NCI-H748 treated with DMSO at 0.1 percent for 48 hours (cell line): ENCODE data around the gene RANBP3L.

Experiments used
- DNase-seq: peaks from one replicate; lab custom pipeline; 2025; lab: John Stamatoyannopoulos, UW

The RANBP3L gene

DNA sequence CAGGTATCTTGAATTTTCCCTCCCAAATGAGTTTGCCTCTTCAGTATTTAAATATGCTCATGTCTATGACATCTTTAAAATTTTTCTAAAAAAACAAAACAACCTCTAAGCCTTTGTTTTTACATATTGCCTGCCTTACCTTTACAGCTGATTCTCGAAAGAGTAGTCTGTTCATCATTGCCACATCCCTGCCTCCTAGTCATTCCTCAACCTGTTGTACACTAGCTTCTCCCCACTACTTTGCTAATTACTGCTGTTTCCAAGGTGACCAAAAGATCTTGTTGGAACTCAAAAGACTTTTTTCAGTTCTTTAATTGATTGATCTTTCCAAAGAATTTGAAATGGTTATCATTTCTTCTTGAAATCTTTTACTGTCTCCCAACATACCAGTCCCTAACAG is 58.0 kb downstream of the RANBP3L start:
- no peak for DNase-seq

DNA sequence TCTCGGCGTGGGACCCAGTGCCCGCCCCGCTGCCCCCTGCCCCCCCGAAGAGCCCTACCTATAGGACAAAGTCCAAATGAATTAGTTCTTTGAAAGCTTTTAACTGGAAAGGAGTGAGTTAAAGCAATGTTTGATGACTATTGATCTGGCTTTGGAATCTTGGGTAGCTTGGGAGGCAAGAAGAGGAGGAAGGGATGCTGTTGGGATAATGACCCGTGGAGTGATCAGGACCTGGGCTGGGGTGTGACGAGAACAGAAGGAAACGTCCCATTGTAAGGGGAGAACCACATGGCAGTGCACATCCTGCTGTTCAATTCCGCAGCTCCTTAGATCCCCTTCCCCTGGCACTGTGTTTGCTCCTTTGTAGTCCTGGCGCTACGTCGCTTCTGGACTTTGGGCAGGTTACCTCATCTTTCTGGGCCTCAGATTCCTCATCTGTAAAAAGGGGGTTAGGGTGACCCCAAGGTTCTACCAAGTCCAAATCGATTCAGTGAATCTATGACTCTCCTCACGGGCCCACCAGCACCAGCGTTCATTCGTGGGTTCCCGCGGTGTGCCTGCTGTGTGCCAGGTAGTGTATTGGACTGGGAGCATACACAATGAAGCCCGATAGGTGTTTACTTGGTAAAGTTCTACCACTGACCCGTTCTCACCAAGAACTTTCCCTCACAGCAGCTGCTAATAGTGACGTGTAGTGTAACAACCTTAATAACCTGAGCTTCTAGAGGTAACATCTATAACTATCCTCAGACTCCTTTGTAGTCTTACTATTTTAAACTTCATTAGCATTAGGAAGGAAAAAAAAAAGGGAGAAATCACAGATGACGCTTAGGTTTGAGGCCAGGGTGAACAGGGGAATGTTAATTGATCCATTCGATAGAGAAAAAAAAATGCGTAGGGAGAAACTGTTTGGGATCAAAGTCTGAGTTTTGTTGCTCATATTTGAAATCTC is 58.9 kb downstream of the RANBP3L start:
- DNase-seq: no peak

DNA sequence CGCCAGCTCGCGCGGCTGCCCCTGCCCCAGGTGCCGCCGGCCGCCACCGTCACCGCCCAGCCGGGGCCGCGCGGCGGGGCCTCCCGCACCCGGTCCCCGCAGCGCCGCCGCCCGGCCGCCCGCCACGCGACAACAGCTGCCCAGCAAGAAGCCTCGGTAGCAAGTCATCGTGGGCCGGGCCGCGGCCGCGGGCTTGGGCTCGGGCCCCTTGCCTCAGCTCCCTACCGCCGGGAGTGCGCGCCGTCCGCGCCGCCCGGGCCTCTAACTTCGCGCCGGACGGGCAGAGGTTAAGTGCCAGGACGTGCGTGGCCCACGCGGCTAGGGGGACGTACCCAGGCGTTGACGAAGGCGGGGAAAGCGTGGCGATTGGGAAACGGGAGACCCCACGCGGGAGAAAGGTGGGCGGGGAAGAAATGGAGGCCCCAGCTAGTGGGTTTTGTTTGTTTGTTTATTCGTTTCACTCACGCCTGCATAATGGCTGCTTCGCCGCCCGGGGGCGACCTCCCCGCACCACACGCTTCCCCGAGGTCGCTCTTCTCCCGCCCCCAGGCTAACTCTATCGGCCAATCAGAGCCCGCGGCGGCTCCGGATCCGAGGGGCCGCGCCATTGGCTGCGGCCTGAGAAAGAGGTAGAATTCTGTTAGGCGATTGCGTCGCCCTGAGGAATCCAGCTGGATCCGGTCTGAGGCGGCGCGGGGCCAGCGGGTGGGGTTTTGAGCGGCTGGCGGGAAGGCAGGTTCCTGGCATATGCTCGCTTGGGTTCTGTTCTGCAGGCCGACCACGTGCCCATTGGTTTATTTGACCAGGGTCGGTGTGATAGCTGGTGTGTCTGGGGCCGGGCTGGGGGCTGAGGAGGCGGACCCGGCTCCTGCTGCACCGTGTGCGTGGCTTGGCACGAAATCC is 59.8 kb downstream of the RANBP3L start, which contains the start of gene NADK2:
TSS of gene NADK2 (minus strand) at position 295 of the 903 bp plus-strand sequence. CDS start at position 168, 127 bp downstream.
- peak; percentile 98 for DNase-seq

DNA sequence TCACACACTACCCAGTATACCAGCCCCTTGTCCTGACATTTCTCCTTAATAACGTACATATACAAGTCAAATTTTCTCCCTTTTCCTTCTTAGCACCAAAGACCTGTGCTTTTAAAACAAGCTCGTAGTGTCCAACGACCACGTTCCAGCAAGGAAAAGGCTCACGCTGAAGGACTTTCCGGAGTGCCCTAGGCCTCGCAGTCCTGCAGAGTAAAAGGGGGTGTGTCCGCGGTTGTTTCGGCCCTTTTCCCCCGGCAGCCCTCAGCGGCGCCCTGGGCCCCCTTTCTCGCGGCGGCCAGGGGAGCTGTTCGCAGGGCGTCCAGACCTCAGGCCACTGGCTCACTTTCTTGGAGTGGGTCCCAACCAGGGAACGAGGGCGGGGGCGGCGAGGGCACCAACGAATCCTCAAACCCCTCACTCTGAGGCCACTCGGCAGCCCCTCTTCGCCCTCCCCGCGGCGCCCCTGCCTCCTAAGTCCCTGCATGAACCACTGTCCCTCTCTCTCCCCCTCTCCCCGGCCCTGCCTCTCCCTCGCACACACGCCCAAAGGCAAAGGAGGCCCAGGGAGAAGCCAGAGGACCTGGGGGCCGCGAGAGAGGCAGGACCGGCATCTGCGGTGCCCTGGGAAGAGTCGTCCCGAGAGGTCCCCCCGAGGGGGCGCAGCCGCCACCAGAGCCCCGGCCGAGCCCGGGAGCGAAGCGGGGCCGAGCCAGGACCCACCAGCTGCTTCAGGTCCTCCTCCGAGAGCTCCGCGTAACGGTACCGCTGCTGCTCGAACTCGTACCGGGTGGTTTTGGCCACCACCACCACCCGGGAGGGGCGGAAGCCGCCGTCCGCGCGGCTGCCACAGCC is 60.7 kb downstream of the RANBP3L start:
- peak; percentile 50 for DNase-seq

DNA sequence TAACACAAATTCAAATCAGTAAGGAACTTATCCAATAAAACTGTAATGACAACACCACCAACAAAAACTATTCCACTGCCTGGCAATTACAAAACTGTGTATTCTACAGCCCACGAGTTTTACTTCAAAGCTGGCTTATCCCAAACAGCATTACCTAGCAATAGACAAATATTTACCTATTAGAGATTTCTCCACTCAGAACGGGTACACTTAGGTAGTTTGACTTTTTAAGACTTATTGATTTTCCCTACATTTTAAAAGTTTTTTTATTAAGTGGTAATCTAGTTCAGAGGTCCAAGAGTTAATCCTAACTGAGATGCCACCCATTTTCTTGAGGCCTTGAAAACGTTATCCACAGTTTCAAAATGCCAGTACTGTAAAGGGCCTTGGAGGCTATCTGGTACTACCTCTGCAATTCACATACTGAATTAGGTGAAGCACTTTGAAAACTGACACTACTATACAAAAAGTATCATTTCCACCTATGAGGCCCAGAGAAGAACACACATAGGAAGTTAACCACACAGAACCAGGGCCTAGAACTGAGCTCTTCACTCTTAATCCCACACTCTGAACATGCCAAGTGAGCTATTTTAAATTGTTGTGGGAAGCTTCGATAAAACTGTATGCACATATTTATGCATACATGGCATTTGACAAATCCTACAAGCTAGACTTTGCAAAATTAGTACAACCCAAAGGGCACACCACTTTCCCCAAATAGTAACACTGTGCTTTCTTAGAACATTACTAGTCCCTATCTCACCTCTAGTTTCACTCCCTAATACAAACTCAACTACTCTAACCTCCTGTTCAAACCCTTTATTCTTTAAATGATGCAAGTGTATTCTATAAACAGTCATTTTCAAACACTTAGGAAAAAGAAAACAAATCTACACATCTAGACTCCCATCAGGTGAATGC is 62.1 kb downstream of the RANBP3L start:
- DNase-seq: no peak

DNA sequence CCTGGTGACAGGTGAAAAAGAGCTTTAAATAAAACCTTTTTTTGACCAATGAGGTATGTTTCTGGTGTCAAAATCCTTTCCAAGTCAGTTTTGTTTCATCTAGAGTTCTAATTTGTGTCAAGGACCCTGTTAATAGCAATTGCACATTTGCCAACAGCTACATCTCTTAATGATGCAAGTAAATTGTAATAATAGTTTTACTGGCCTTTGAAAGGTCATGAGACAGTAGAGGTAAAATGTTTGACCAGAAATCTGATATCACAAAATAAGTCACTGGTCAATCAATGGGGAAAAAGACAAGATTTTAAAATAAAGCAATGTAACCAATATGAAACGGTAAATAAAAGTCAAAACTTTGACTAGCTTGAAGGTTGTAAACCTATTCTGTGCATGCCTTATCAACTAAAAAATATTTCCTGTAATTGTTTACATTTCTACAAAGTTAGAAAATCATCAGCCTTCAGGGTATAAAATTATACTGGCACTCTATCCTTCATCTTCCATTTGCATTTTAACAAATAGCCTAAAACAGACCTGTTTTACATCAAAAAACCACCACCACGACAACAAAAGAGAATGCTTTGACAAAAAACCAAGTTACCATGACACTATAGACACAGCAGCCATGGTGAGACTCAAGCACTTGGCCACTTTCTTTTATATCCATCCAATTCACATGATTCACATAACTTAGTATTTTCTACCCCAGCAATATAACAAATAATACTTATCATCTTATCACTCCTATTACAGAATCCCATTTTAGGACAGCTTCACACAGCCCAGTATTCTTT is 63.0 kb downstream of the RANBP3L start:
- DNase-seq: no peak

DNA sequence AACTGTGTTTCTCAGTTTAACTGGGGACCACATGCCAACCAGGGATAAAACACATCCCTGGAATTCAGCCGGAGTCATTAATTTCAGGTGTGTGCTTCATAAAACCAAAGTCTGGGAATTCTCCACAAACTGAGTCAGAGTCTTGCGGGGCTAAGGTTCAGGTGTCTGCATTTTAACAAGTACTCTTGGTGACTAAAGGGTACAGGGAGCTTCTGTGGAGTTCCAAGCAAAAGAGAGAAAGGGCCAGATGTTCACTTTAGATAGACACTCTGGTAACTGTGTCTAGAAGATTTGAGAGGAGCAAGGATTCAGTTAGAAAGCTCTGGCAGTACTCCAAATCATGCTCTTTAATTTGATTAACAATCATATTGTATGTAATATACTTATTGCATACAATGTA is 64.0 kb downstream of the RANBP3L start:
- no peak for DNase-seq

DNA sequence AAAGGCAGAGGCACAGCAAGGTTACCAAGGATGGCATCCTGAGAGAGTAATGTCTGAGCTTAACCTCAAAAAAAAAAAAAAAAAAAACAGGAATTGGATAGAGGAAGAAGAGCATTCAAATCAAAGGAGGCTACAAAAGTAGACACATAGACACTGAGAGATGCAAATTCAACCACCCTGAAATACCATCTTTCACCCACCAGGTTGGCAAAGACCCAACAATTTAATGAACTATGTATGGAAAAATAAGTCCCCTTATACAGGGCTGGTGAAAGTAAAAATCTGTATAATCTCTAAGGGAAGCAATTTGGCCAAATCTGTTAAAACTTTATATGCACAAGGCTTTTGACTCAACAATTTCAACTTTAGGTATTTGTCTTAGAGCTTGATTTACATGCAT is 64.9 kb downstream of the RANBP3L start:
- no peak for DNase-seq

DNA sequence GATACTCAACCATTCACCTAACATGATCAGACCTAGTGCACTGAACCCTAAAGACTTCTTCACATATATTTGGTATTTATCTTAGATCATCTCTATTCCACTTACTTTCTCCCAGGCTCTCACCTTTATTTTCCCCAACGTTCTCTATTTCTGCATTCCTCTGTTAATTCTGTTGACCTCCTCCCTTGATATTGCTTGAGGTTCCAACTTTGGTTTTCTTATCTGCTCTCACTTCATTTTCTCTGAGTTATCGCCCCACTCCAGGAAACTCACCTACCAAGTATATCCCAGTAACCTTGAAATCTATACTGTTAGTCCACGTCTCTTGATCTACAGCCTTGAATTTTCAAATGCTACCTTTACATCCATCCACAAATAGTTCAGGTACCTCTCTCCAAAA is 69.2 kb downstream of the RANBP3L start:
- DNase-seq: no peak

DNA sequence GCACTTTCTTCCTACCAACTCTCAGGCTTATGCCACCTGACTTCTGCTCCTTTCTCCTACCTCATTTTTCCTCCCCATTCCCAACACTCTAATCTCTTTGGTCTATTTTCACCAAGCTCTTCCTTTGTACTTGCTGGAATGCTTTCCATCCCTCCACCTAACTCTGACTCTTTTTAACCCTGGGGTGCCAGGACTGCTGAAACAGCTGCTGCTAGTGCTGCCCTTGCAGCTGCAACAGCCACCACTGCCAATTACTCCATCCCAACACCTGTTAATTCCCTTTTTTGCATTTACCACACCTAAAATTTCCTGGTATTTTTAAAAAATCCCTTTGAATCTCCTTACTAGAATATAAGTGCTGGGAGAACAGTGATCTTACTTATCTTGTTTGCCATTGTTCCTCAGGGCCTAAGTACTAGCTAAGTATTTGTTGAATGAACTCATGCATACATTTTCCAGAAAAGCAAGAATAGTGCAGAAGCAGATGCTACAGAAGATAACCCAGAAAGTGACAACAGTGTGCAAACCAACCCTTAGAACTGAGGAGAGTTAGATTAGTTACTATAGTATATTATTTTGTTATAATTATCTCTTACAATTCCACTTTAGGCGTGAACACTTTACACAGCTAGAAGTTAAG is 71.4 kb downstream of the RANBP3L start:
- DNase-seq: no peak

DNA sequence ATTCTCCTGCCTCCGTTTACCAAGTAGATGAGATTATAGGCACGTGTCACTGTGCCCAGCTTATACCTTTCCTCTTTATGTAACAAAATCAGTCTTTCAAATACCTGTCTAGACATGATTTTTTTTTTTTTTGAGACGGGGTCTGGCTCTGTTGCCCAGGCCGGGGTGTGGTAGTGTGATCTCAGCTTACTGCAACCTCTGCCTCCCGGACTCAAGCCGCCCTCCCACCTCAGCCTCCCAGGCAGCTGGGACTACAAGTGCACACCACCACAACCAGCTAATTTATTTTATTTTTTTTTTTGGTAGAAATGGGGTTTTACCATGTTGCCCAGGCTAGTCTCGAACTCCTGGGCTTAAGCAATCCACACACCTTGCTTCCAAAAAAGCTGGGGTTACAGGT is 73.2 kb downstream of the RANBP3L start:
- no peak for DNase-seq

DNA sequence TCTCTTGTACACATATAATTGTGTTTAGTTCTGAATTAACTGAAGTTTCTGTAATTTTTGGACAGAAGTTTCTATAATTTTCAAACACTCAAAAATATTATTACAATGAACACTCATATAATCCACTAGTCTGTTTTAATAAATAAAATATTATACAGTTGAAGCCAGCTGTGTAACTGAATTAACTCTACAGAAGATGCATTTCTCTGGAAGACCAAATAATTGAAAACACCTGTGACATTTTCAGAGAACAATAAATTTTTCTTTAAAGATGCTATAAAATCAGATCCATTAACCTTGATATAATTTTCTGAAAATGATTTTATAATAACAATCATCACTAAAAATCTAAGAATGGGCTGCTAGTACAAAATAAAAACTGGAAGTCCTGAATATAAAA is 74.7 kb downstream of the RANBP3L start:
- no peak for DNase-seq

DNA sequence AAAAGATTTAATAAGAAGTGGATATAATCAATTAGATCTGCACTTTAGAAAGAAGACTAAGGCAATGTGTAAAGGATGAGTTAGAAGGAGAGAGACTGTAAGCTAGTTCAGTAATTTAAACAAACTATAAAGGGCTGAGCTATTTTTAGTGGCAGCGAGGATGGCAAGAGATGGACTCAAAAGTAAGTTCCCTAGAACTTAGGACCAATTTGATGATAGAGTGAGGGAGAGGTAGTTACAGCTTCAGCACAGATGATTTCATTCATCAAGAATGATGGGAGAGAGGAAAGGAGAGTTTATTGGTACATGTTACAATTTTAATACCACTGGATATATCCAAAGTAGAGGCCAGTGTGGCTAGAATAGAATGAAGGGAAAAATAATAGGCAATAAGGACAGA is 79.1 kb downstream of the RANBP3L start:
- DNase-seq: no peak

DNA sequence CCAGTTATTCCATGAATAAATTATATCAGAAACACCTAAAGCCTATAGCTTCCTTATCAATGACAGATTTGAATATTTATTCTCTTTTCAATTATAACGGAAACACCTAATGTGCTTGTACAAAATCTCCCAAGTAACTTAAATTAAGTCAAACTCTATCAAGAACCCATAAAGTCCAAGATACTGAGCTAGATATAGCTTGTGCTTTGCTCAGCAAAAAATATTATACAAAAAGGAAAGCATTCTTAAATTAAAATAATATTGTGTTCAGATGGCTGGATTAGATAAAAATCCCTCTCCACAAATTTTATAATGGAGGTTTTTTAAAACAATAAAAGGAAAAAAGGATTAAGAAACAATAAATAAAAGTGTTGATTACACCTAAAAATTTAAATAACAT is 83.7 kb downstream of the RANBP3L start:
- DNase-seq: no peak

DNA sequence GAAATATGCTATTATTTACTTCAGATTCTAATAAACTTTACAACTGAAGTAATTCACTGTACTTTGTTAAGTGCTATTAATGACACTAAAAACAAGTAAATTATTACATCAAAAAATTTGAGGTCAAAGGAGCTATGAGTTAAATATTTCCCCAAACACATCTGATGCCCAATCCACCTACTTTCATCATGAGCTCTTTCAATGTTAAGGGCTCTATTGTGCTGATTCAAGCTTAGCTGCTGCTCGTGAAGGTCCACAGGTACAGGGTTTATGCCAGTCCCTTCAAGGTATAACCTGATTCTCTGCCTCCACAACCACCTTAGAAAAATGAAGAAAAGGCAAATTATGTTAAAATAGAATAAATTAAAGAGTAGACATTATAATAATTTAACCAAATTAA is 84.1 kb downstream of the RANBP3L start:
- DNase-seq: no peak

DNA sequence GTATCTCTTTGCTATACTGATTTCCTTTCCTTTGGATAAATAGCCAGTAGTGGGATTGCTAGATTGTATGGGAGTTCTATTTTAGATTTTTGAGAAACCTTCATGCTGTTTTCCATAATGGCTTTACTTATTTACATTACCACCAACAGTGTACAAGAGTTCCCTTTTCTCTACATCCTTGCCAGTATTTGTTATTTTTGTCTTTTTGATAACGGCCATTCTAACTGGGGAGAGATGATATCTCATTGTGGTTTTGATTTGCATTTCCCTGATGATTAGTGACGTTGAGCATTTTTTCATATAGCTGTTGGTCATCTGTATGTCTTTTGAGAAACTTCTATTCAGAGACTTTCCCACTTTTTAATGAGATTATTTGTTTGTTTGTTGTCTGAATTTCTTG is 85.8 kb downstream of the RANBP3L start:
- DNase-seq: no peak

DNA sequence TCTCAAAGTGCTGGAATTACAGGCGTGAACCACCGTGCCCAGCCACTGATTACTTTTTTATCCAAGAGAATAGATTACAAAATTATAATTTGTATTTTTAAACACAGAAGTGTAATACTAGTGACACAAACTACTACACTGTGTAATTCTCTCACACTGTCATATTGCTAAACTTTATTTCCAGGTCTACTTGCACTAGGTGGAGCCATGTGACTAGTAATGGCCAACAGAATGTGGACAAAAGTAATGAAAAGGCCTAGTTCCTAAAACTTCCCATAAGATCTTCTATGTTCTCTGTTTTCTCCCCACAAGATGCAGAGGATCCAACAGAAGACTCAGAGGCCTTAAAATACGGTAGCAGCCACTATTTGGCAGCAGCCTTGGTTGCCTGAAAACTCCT is 87.3 kb downstream of the RANBP3L start:
- DNase-seq: no peak

DNA sequence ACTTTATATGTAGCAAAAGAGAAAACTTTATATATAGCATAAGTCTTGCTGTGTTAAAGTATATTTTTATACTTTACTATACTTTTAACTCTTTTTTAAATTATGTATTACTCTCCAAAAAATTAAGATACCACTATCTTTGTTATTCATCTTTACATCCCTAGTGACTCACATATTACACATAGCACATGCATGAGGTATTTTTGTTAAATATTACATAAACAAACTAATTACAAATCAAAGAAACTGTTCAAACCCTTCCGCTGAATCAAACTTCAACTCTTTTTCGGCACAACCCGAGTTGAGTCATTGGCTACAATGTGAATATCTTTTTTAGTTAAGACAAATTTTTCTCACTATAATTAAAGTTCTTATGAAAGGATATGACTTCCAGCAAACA is 92.0 kb downstream of the RANBP3L start:
- no peak for DNase-seq

DNA sequence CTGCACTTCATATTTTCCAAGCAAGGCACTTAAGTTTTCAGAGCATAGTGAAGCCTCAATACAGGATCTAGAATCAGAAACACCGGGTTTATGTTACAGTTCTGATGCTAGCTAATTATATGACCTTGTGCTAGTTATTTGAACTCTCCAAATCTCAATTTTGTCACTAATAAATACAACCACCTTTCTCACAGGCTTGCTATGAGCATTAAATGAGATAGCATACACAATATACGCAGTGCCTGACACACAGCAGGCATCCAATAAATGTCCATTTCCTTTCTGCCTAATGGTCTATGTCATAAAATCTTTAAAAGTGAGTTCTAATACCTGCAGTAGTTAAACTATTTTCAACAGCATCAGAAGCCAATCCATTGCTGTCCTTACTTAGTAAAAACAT is 92.9 kb downstream of the RANBP3L start:
- no peak for DNase-seq
